NCI-H2029 treated with DMSO at 0.1 percent for 48 hours (cell line): ENCODE data around the gene TNP2.
A peak's percentile ranks its signal among the peaks of the same experiment; 100 is the strongest.

ENCODE experiments used
- DNase-seq: peaks from one replicate; lab custom pipeline; 2025; lab: John Stamatoyannopoulos, UW

TNP2 gene

DNA sequence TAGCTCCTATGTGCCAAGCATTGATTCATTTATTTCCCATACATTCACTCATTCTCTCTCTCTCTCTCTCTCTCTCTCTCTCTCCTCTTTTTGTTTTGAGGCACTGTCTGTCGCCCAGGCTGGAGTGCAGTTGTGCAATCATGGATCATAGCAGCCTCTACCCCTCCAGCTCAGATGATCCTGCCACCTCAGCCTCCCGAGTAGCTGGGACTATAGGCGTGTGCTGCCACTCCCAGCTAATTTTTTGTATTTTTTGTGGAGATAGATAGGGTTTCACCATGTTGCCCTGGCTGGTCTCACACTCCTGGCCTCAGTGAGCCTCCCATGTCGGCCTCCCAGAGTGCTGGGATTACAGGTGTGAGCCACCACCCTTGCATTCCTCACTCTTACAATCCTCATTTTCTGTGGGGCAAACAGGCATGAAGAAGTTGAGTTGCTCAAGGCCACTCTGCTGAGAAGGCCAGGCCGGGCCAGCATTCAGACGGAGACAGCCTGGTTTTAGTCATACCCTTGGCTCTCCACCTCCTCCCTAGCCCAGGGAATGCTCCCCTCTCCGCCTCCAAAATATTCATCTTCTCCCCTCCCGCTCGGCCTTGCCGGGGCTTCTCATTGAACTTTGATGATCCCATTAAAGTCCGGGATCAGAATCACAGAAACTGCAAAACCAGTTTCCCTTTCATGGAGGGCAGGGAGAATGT lies 7.9 kb upstream of the TNP2 start:
- no peak for DNase-seq

DNA sequence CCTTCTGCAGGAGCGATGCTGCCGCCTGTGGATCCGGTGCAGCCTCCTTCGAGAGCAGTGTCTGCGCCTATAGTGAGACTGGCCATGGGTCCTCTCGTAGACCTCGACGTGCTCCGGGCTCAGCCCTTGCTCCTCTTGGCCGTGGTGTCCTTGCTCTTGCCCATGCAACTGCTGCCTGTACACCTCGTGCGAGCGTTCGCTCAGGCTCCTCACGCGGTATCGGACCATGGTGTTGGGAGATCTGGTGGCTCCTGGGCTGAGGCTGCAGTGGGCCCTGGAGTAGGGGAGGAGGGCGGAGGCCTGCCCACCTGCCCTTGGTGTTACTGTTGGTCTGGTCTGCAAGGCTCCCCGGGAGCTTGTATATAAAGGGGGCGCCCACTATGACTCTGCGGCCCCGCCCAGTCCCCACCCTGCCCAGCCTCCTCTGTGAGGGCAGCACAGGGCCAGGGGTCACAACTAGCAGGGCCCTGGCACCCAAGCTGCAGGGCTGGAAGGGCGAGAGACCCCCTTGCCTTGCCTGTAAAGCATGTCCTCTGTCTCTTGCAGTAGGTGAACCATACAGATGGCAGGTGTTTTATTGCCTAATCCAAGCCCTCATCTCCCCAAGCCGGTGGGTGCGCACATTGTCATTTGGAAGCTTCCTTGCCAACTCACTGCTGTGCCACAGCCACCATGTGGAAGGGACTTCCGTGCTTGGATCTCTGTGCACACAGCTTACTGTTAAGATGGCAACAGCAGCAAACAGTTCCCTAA lies 7.2 kb upstream of the TNP2 start, which contains the start of gene PRM2:
PRM2 (minus strand) TSS at position 338 of the 753 bp plus-strand sequence; CDS start at position 228, 110 bp downstream.
- no peak for DNase-seq

DNA sequence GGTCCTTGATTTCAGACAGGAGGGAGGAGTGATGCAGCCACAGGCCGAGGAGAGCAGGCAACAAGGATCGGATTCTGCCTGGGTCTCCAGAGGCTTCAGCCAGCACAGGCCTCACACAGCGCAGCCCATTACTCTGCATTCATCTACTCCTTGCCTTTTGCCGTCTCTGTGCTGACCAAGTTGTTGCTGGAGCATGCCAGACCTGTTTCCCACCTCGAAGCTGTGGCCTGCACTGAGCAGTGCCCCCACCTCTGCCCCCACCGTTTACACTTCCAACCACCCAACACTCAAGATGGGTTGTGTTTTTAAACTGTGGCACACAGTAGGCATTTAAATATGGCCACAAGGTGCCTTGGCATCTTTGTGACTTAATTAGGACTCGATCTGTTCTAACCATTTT lies 5.8 kb upstream of the TNP2 start:
- no peak for DNase-seq

DNA sequence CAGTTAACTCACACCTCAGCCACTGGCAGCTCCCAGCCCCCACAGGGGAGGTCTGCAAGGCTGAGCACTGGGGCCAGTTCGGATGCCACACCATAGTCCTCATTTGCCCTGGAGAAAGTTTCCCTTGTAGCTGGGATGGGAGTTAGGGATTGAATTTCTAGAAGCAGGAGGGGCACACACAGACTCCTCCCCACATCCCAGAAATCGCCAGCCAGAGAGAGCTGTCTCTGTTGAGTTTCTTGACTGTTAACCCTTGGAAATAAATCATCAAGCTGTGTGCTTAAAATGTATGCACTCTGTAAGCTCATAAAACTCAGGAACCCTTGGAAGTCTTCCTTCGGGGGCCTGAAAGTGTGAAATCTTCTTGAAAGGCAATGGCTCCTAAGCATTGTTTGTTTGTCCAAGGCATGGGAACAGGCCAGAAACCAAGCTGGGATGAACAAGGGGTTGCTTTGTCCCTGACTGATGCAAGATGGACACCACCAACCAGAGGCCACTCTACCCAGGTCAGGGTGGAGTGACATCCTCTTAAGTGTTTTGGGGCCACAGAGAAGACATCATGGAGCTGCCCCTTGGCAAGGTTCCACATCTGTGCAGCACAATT lies 4.7 kb upstream of the TNP2 start:
- no peak for DNase-seq

DNA sequence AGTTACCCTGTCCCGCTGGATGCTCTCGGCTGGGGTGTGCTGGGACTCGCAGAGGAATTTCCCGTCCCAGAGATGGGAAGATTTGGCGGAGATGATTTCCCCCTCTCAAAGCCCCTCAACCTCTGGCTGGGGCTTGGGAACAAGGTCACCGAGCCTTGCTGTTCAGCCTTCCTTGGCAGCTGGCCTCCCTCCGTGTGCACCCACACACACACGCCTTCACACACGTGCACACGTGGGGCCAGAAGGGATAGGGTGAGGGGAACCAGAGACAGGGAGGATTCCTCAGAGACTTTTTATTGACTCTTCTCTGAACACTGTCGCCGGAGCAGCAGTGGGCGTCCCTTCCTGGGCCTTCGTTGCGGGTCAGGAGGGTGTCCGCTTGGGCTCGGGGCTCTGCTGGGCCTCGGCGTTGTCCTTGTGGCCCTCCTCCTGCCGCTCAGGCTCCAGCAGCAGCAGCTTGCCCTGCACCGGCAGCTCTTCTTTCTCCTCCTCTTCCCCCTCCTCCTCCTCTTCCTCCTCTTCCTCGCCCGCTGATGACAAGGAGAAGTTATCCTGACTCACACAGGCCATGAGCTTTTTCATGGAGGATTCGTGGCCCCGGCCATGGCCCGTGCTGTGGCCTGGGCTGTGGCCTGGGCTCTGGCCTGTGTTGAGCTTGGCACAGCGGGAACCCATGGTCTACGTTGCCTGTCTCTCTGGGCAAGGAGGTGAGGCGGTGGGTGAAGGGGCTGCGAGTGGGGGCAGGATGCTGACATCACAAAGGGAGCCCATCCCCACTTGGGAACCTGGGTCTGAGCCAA lies 4.0 kb upstream of the TNP2 start, which contains the start of gene PRM3:
PRM3 (minus strand) TSS at position 709 of the 800 bp plus-strand sequence; CDS start at position 675, 34 bp downstream.
- no peak for DNase-seq

DNA sequence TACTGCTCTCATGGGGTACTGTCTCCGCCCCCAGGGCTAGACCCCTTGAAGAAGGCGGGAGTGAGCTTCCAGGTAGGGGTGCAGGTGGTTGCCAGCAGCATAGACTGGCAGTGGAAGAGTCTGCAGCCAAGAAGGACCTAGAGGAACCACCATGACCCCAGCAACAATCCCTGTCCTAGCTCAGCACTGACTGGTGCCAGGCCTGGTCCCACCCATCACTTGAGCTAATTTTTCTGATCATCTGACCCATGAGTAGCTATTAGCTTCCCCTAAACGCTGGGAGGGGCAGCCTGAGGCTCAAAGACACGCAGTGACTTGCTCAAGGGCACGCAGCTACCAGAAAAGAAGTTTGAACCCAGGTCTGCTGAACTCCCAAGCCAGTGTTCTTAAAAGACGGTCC lies 3.4 kb upstream of the TNP2 start:
- no peak for DNase-seq

DNA sequence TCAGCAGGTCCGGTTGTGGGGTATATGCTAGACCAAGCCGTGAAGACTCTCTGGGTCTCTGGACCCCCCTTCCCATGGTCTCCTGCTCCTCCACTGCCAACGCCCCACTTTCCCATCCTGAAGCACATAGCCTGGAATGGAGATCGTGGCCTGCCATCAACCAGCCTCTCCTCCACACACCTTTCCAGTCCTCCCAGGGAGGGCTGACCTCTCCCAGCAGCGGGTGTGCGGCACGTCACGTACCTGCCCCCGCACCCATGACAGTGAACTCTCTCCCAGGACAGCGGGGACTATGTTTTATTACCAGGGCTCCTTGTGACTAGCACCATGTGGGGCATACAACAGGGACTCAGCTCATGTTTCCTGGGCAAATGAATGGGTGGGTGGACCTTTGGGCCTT lies 2.5 kb upstream of the TNP2 start:
- no peak for DNase-seq

DNA sequence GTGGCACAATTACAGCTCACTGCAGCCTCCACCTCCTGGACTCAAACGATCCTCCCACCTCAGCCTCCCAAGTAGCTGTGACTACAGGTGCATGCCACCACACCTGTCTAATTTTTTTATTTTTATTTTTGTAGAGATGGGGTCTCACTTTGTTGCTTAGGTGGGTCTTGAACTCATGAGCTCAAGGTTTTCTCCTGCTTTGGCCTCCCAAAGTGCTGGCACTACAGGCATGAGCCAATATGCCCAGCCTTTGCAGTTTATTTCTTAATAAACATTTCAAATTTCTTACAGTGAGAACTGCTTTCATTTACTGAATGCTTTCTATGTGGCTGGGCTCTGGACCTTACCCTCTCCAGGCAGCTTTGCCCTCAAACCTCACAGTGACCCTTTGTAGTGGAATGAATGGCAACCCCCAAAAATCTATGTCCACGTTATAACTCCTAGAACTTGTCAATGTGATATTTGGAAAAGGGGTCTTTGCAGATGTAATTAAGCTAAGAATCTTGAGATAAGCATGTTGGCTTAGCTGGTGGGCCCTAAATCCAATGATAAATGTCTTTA lies 1.6 kb upstream of the TNP2 start:
- DNase-seq = no peak

DNA sequence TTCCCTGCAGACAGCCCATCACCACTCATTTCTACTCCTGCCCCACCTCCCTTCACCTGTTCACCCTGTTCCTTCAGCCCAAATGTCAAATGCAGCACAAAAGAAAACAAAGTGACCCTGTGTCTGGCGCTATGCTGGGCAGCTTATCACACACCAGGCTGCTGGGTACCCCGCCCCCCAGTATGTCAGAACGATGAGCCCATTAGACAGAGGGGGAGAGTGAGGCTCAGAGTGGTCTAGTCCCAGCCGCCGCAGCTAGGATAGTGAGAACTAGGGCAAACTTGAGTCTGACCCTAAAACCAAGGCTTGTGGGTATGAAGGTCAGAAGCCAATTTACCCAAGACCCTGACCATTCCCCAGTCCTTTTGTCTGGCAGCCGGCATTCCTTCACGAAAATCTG lies 4.0 kb downstream of the TNP2 start:
- DNase-seq = no peak

DNA sequence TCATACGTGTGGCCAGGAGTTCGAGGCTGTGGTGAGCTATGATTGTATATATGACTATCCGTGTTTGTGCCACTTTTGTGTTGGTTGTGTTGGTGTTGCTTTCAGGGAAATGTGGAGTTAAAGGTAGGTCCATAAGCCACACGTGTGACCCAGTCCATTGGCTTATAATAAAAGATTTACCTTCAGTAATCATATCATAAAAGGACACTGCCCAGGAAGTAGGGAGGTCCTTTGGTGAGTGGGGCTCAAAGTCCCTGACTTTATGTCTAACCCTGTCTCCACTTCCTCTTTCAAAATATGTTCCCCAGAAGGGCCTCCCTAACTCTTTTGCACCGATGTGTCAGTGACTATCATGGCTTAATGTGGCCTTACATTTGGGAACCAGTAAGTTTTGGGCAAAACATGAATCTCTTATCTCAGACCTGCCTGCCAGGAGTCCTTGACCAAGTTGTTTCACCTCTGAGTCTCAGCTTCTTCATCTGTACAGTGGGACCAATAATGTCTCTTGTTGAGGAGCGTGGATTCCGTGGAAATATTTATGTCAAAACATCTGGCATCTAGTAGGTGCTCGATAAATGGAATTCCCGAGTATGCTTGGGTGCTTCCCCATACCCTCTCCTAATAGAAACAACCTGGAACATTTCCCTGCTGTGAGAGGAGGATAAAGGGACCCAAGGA lies 4.8 kb downstream of the TNP2 start:
- no peak for DNase-seq

DNA sequence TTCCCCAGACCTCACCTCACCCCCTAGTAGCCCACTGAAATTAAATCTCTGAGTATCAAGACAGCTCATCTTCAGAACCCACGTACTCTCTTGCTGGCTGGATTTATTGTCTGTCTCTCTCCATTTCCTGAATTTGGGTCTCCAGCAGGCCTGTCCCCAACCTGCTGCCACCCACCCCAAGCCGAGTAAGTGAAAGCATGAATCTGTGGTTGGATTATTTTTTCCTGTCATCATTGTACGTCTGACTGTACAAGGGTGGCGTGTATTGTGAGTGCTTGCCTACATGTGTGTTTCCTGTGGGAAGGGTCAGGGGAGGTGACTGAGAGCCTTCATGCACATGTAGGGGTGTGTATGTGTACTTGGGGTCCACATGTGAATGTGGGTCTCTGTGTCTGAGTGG lies 5.4 kb downstream of the TNP2 start:
- DNase-seq = no peak

DNA sequence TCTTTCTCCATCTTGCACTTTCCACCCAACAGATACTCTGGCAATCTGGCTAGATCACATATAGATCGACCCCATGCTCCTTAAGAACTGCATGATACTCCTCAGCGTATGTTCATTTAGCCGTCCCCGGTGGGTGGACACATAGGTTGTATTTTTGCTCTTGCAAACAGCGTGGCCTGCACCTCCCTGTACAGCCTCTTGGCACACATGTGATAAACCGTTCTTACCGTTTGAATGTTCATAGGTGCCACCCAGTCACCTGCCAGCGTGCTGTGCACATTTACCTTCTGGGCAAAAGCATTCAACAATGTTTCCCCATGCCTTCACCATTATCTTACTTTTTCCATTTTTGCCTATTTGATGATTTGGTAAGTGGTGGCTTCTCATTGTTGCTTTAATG lies 6.2 kb downstream of the TNP2 start:
- DNase-seq = no peak

DNA sequence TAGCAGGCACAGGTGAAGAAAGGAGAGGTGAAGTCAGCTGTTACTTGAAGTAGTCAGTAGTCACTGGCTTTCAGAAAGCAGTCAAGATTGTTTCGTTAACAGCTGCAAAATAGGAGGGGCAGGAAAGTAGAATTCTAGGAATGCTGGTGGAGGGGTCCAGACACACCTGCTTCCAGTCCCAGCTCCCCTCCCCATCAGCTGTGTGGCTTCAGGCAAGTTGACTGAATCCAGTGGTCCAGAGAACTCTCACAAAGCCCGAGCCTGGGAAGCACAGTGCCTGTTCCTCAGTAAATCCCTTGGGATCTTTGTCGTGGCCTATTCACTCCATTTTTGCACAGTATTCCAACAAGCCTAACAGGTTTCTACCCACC lies 8.5 kb downstream of the TNP2 start:
- no peak for DNase-seq

DNA sequence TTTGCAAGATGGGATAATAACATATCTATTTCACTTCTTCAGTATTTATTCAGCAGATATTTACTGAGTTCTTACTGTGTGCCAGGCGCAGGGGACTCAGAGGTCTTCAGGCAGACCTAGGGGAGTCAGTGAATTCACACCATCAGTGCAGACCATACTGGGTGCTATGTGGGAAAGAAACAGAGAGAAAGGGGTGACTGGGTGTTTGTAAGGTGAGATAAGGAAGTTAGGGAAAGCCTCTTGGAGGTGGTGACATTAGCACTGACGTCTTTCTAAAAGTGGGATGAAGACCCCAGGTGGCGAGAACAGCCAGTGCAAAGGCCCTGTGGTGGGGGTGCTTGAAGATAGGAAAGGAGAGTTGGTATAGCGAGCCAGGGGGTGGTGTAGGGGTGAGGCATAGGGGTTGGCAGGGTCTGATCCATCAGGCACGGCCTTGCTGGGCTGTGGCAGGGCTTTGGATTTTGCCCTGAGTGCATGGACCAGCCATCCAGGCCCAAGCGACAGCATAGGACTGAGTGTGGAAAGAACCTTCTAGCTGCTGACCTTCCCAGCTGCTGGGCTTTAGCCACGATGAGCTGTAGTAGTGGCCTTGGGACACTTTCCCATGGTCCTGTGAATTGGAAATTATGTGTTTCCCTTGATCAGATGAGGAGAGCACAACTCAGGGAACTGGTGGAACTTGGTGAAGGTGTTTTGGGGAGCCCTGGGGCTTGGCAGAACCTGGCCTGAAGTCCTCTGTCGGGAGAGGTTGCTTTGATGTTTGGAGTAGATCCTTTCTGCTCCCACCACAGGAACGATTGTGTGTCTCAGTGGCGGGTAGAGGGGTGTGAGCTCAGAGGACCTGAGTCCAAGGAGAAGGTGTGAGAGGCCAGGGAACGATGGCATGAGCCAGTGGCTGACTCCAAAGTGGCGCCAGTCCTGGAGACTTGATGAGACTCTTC lies 9.2 kb downstream of the TNP2 start:
- no peak for DNase-seq

DNA sequence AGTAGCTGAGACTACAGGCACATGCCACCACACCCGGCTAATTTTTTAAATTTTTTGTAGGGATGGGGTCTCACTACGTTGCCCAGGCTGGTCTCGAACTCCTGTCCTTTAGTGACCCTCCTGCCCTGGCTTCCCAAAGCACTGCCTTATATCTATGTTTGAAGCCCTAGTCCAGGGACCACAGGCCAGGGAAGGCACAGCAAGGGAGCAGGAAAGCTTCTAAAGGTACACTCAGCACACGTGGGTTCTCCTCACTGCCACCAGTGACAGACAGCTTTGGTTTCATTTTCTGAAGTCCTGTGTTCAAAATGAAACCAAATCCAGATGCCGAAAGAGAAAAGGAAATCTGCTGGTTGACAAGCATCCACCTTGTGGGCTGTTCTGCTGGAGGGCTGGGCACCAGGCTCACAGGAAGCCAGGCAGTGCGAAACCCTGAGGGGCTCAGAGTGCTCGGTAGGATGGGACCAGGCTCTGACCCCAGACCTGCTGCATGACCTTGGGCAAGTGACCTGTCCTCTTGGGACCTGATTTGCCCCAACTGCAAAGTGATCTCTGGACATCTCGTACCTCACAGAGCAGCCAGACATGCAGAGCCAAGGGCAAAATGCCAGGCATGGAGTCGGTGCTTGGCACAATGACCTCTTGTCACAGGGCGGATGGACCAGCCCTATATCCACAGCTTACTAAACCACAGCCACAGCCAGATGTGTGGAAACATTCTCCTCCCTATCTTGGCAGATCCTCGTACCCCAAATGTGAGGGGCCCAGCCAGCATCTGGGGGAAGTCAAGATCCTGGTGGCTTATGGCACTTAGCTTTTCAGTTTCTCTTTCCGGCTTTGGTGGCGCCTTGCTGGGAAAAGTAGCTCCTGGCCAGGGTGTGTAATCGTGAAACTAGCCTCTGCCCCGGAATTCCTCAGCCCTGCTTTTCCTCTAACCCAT lies 10.3 kb downstream of the TNP2 start:
- peak; percentile 16 for DNase-seq

DNA sequence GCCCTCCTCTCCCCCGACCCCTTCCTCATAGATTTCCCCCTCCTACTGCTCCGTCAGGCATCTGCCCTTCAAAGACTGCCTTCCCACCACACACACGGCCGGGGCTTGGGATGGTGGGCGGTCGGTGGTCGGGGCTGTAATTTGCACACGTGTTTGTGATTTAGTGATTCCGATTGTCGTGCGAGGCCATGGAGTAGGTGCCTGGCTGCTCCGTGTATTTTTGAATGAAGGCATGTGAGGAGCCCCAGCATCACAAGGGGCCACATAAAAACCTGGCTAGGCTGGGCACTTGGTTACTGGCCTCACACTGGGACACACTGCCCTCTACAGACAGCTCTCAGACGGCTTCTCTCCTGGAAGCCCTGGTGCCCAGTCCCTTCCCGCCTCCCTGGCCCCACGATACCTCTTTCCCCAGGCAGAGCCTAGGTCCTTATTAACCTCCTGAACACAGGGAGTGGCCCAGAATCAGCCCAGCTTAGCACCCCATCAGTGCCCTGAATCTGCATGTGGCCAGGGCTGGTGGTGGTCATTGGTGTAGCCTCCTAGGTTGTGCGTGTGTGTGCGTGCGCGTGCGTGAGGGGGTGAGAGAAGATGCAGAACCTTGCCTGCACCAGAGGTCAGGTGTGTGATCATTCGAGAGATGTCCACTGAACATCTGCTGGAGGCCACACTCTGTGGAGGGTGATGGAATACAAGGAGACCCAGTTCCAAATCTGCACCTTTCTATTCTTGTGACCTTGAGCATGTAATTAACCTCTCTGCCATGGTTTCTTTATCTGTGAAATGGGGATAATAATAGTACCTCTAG lies 11.8 kb downstream of the TNP2 start:
- DNase-seq = peak; percentile 33

DNA sequence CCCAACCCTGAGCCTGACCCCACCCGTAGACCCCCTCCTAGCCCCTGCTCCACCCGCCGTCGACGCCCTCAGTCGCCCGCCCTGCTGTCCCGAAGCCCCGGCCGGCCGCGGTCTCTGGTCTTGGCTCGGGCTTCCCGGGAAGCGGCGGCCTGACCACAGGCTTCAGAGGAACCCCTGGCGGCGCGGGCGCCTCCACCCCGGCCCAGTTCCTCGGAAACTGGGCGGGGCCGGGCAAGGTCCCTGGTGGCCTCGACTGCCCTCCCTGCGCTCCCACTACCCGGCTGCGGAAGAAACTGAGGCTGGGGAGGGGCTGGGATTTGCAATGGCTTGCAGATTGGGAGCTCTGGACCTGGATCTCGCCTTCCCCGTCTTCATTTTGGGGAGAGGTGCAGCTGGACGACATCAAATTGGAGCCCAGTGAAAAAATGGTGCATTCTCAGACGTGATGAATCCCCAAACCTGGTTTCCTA lies 12.4 kb downstream of the TNP2 start:
- DNase-seq = no peak
